Measurements from ENCODE around the gene LRRC7. TPM values are rescaled to one million over a fixed set of nuclear protein-coding genes. Genes with fewer than 3 reads are reported as not detected.
A peak's percentile ranks its signal among the peaks of the same experiment; 100 is the strongest.

LRRC7 gene
- total RNA-seq, 1 experiment from 2014 or later = 0.28 TPM

GRCh38 chr1:69976896-69977295 is 409.2 kb downstream of the LRRC7 start:
- DNase-seq (ENCODE audit: low spot score) = peak; percentile 68

DNA sequence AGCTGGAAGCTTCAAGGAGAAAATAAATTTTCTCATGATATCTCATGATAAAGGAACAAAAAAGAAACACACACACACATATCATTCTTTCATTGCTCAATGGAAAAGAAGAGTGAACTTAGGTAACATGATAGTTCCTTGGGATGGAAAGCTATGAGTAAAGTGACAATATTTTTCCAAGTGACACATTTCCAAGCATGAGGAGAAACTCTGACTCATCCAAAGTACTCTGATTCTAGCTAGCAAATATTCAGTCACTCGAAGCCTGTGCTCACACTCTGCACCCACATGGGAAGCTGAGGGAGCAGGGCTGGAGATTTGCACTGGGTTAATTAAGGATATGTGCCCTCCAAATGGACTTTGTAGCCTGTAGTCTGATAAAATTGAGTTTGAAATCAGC is 415.3 kb downstream of the LRRC7 start:
- DNase-seq (ENCODE audit: low spot score) = peak; percentile 75

DNA sequence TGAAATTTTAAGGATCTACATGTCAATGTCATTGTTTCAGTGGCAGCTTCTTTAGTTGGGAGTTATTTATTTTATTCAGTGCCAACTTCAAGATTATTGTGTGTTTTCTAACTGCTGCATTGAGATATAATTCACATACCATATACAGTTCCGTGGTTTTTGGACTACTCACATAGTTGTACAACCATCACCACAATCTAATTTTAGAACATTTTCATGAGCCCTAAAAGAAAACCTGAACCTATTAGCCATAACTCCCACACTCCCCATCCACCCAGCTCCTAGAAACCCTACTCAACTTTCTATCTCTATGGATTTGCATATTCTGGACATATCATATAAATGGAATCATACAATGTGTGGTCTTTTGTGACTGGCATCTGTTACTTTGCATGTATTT is 417.7 kb downstream of the LRRC7 start:
- DNase-seq (ENCODE audit: low spot score) = no peak

GRCh38 chr1:69985901-69986439 is 418.2 kb downstream of the LRRC7 start:
- DNase-seq (ENCODE audit: low spot score) = no peak

GRCh38 chr1:69987881-69988280 is 420.2 kb downstream of the LRRC7 start:
- DNase-seq (ENCODE audit: low spot score) = no peak

GRCh38 chr1:69991644-69992043 is 423.9 kb downstream of the LRRC7 start:
- DNase-seq (ENCODE audit: low spot score) = peak; percentile 13

DNA sequence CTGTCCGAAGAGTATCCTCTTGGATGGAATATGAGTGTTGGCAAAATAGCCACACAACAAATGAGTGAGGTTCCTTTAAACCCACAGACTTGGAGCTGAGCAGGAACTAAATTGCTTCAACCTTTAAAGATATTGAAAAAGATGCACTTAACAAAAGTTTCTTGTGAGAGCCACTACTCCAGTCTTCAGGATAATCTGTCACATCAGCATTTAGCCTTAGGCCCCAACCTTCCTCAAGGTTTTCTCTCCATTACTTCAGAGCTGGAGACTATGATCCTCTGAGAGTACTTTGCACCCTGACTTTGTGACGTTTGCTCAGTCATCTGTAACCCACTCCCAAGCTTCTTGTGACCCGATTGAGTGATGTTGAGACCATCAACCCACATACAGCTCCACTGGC is 424.9 kb downstream of the LRRC7 start:
- no peak for DNase-seq (ENCODE audit: low spot score)

DNA sequence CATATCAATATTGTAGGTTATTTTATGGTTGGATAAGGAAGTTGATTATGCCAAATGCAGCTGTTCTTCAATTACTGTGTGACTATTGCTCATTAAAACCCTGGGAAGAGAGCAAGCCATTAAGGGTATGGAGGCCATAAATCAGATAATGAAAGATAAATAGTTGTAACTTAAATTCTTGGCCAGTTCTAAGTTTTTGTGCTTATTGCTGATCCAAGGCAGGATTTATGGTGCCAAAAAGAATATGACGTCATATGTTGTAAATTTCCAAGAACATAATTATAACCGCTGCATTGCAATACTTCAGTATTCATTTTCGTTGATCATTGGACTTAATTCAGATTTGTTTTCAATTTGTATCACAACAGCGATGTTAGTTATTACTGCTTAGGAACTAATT is 426.1 kb downstream of the LRRC7 start:
- DNase-seq (ENCODE audit: low spot score) = peak; percentile 39

DNA sequence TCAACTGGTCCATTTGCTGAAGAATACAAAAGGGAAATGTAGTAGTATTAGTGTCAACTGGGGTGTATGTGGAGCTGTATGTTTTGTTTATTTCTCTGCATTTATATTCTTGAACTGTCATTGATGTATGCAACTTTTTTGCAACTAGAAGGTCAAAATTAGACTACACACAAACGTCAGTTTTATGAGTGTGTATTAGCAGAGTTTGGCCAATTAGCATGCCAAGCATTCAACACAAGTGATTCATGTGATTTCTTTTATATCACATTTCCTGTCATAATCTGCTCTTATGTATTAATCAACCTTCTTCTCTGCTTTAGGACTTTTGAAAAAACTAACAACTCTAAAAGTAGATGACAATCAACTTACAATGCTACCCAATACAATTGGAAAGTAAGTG is 426.5 kb downstream of the LRRC7 start:
- DNase-seq (ENCODE audit: low spot score) = peak; percentile 39

- DNase-seq (ENCODE audit: low spot score) = no peak
Measured at GRCh38 chr1:69998847-69999246, 431.1 kb downstream of the LRRC7 start.

DNA sequence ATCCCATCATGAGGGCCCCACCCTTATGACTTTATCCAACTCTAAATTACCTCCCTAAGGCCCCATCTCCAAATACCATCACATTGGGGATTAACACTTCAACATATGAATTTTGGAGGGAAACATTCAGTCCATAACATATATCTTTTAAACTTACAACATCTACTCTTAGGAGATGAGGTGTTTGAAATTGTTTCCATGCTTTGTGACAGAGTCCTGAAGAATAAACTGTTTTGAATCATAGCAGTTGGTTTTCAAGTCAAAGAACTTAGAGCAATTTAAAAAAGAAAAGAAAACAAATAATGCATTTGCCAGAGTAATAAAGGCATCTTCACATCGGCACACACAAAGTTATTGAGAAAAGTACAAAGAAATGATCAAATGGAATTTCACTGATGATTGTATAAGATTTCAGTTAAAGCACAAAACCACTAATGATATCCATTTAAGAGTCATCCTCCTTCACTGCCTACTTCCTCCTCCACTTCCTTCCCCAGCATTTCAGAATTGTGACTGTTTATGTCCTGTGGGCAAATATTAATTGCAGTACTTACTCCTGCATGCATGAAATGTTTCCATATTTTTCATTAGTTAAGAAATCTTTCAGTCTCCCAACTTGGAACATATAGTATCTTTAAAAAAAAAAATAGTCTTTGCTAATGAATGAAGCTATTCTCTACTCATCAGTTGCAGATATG is 435.6 kb downstream of the LRRC7 start:
- no peak for DNase-seq (ENCODE audit: low spot score)

DNA sequence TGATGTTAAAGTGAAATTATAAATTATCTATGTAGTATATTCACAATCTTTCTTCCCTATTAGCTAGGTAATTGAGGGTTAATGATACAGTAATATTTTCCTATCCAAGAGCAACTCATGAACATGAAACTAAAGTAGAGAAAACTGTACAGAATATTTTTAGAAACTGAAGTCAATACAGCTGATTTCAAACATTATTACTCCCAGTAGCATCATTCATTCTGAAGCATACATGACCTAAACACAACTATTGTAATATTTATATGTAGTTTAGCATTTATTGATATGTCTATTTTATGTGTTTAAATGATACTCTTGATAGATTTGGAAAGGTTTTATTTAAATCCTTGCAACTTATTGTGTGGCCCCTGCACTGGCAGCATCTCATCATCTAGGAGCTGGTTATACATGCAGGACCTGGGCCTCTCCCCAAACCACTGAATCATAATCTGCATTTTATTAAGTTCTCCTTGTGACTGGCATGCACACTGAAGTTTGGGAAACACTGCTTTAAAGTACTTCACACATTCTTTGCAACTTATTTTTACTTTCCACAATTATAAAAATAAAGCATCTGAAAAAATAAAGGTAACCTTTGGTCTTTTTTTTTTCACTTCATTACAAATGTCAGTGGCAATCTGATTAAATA is 437.8 kb downstream of the LRRC7 start:
- no peak for DNase-seq (ENCODE audit: low spot score)

DNA sequence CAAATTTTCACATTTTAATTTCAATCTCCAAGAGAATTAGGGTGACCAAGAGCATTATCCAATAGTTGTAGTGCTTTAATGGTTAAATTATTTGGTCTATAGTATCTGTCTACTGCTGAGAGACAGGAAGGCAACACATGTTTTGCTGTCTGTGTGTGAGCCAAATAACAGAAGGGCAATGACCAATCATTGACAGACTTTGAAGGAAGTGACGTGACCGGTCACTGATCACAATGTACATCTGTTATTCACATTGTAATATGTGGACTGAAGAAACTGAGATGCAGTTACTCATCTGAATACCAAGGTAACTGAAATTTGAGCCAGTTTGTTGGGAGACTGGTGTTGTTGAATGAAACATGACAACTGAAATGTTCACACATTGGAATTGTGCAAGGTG is 440.9 kb downstream of the LRRC7 start:
- DNase-seq (ENCODE audit: low spot score) = no peak

- peak; percentile 14 for DNase-seq (ENCODE audit: low spot score)
Measured at GRCh38 chr1:70017770-70018169, 450.0 kb downstream of the LRRC7 start.

DNA sequence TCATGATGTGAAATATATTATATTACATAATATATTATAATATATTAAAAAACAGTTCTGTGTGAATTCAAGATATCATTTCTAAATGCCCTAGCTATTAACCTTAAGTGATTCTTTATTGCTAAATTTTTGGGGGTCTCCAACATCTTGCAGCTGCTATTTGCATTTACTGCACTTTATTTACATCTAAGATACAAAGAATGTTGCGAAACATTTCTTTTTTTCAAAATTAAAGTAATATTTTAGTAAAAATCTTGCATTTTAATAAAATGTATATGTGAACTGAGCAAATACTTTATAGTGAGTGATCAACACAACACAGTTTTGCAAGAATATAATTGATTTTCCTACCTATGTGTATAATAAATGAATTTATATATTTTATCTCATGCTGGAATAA is 456.6 kb downstream of the LRRC7 start:
- no peak for DNase-seq (ENCODE audit: low spot score)

DNA sequence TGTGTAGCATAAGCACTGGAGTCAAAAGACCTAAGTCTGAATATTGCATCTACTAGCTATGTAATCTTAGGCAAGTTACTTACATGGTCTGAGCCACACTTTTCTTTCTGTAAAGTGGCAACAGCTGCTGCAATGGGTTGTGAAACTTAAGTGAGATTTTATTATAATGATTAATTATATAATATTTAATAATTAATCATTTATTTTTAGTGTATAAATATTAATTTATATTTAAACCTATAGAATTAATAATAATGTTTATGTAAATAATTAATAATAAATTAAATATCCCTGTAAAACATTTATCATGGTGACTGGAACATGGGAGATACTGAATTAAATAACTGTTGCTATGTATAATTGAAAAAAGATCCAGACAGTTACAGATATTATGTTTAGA is 457.3 kb downstream of the LRRC7 start:
- DNase-seq (ENCODE audit: low spot score) = no peak

GRCh38 chr1:70025846-70026245 is 458.1 kb downstream of the LRRC7 start:
- no peak for DNase-seq (ENCODE audit: low spot score)

GRCh38 chr1:70033266-70033873 is 465.6 kb downstream of the LRRC7 start:
- no peak for DNase-seq (ENCODE audit: low spot score)

DNA sequence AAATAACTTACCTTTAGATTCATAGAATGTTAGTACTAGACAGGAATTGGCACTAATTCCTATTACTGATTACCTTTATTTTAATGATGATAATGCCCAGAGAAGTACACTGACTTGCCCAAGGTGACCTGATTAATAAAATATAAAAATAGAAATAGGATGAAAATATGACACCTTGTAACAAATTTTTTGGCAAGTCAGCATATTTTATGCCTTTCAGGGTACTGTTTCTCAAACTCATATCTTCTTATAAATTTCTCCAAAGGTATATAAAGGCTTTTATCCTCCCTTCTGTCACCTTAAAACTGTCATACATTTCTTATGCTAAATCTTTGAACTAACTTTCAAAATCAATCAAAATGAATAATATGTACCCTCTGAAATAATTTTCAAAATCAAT is 466.2 kb downstream of the LRRC7 start:
- no peak for DNase-seq (ENCODE audit: low spot score)

GRCh38 chr1:70034403-70034802 is 466.7 kb downstream of the LRRC7 start:
- peak; percentile 72 for DNase-seq (ENCODE audit: low spot score)

GRCh38 chr1:70038025-70038424 is 470.3 kb downstream of the LRRC7 start:
- peak; percentile 71 for DNase-seq (ENCODE audit: low spot score)

GRCh38 chr1:70039485-70039884 is 471.8 kb downstream of the LRRC7 start:
- DNase-seq (ENCODE audit: low spot score) = no peak
